Activated B cell treated with CpG ODN at 0.5 μM for 24 hours (primary cell): ENCODE measurements around the gene IL1RAP. TPM values are rescaled to one million over a fixed set of nuclear protein-coding genes. Genes with fewer than 3 reads are reported as not detected.

ENCODE experiments used
- ATAC-seq: fragments of 200-7000 bp; cut with Tn5 transposase; one replicate; pipeline ENCODE4 v1.10.0; 2021; ENCODE audit warnings: low read depth, mild to moderate bottlenecking, moderate library complexity
- CTCF ChIA-PET: fragments of 350-600 bp; sonication (Branson Sonifier 250); formaldehyde crosslinking; loops from one replicate; lab custom pipeline; 2021; ENCODE audit warnings: antibody characterized with exemption; lab: Charles Lee
- POLR2A ChIA-PET: fragments of 350-600 bp; sonication (Branson Sonifier 250); formaldehyde crosslinking; loops from one replicate; lab custom pipeline; 2021; ENCODE audit warnings: antibody characterized with exemption; lab: Charles Lee
- DNase-seq: peaks from one replicate; pipeline ENCODE4 v3.0.0; 2022
- H3K27ac Mint-ChIP-seq: one replicate; pipeline ENCODE4 v1.8.0; 2020; ENCODE audit warnings: mixed read lengths
- H3K27me3 Mint-ChIP-seq: one replicate; pipeline ENCODE4 v1.8.0; 2021; ENCODE audit warnings: mixed read lengths
- H3K36me3 Mint-ChIP-seq: one replicate; pipeline ENCODE4 v1.8.0; 2021; ENCODE audit warnings: low read depth, mixed read lengths
- H3K4me1 Mint-ChIP-seq: one replicate; pipeline ENCODE4 v1.8.0; 2021; ENCODE audit warnings: mixed read lengths
- H3K4me3 Mint-ChIP-seq: one replicate; pipeline ENCODE4 v1.8.0; 2020; ENCODE audit warnings: mild to moderate bottlenecking, mixed read lengths
- H3K9me3 Mint-ChIP-seq: one replicate; pipeline ENCODE4 v1.8.0; 2020; ENCODE audit warnings: mixed read lengths
- CTCF ChIP-seq: fragments of 200-600 bp; IDR thresholded peaks from one replicate; pipeline ENCODE4 v1.8.0; 2022; ENCODE audit warnings: antibody characterized with exemption, mild to moderate bottlenecking
- intact Hi-C: fragments of 100-400 bp; cut with micrococcal nuclease; formaldehyde crosslinking; loops from one replicate; pipeline ENCODE4 v1.15.1; 2024
- total RNA-seq: library from RNA; stranded (reverse); gene quantifications from 2 replicates; pipeline ENCODE4 v1.2.3, GENCODE V29; 2022

IL1RAP gene
- total RNA-seq, 1 donor from 2014 or later = 6.3 TPM

DNA sequence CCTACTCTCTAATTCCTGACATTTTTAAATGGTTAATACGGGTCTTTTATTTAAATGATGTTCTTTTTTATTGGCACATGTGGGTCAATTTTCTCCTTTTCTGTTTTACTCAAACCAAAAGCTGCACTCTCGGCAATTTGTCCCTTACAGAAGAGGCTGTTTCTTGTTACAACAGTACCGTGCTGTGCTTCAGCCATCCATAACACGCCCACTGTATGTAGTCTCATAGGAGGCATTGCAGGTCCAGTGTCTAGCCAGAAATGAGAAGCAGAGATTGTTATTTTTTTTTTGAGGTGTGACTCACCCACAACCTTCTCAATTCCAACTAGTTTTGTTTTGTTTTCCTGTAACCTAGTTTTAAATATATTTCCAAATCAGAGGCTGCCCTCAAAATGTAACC is 184.0 kb downstream of the IL1RAP start:
- no peak for DNase-seq
- no peak for TF ChIP-seq CTCF
- Mint-ChIP-seq H3K4me1 (no peaks in the 10 kb centered on the region), H3K9me3 (no peaks in the 10 kb centered on the region), H3K36me3 (no peaks in the 10 kb centered on the region), H3K4me3 (no peak overlapping the region), H3K27ac (no peak overlapping the region), H3K27me3 (peaks cover 7% of the 10 kb centered on the region)
- no peak for ATAC-seq
- ChIA-PET POLR2A (no interaction called here), CTCF (interaction anchor here (1.5 kb wide), 1 partner anchor 738 kb away, joined by 3 read pairs; no protein-coding TSS in a partner anchor)
- intact Hi-C loops = loop anchor here (1.0 to 10.0 kb wide), 4 partner anchors 113 to 731 kb away; no protein-coding TSS in a partner anchor

DNA sequence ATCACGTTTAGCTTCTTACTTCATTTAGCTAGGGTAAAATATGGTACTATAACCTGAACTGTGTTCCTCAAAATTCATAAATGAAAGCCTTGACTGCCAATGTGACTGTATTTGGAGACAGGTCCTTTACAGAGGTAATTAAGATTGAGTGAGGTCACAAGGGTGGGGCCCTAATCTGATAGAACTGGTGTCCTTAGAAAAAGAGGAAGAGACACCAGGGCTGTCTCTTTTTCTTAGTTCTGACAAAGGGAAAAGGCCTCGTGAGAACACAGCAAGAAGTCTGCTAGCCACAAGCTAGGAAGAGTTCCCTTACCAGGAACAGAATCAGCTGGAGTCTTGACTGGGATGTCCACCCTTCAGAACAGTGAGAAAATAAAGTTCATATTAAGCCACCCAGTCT is 185.9 kb downstream of the IL1RAP start:
- intact Hi-C loops = loop anchor here (10.0 kb wide), 2 partner anchors 115 to 475 kb away; no protein-coding TSS in a partner anchor
- ATAC-seq (no peak), DNase-seq (no peak)
- Mint-ChIP-seq H3K4me1 (no peaks in the 10 kb centered on the region), H3K27me3 (peaks cover 7% of the 10 kb centered on the region), H3K27ac (no peak overlapping the region), H3K9me3 (no peaks in the 10 kb centered on the region), H3K4me3 (no peak overlapping the region), H3K36me3 (no peaks in the 10 kb centered on the region)
- ChIA-PET CTCF (interaction anchor here (1.5 to 1.6 kb wide), 2 partner anchors 740 to 1744 kb away, joined by 3 read pairs; no protein-coding TSS in a partner anchor), POLR2A (no interaction called here)
- no peak for TF ChIP-seq CTCF

GRCh38 chr3:190701096-190701532 is 187.2 kb downstream of the IL1RAP start:
- no peak for DNase-seq
- H3K27me3 Mint-ChIP-seq = peaks cover 7% of the 10 kb centered on the region
- intact Hi-C loops = no loop called here
- no peak overlapping the region for H3K4me3 Mint-ChIP-seq
- no peak for ATAC-seq
- no peak overlapping the region for H3K27ac Mint-ChIP-seq
- ChIA-PET CTCF (interaction anchor here (1.6 kb wide), 1 partner anchor 1743 kb away, joined by 3 read pairs; no protein-coding TSS in a partner anchor), POLR2A (no interaction called here)
- no peaks in the 10 kb centered on the region for H3K36me3 Mint-ChIP-seq
- no peaks in the 10 kb centered on the region for H3K9me3 Mint-ChIP-seq
- TF ChIP-seq CTCF = no peak
- no peaks in the 10 kb centered on the region for H3K4me1 Mint-ChIP-seq

GRCh38 chr3:190706582-190706981 is 192.7 kb downstream of the IL1RAP start:
- H3K4me1 Mint-ChIP-seq = no peaks in the 10 kb centered on the region
- H3K9me3 Mint-ChIP-seq = no peaks in the 10 kb centered on the region
- no peaks in the 10 kb centered on the region for H3K27me3 Mint-ChIP-seq
- DNase-seq = no peak
- ChIA-PET POLR2A (no interaction called here), CTCF (no interaction called here)
- H3K36me3 Mint-ChIP-seq = no peaks in the 10 kb centered on the region
- H3K4me3 Mint-ChIP-seq = no peak overlapping the region
- intact Hi-C loops = no loop called here
- TF ChIP-seq CTCF = no peak
- no peak for ATAC-seq
- H3K27ac Mint-ChIP-seq = no peak overlapping the region

Other genes starting within 250 kb of the IL1RAP start
- gene CLDN1, start 191.6 kb upstream of the IL1RAP start, total RNA-seq = not detected in 2 replicates
- gene CLDN16, start 125.9 kb upstream of the IL1RAP start, total RNA-seq = not detected in 2 replicates
- gene TMEM207, start 64.2 kb upstream of the IL1RAP start, total RNA-seq = not detected in 2 replicates